ENCODE measurements around the gene ZNF77.

GRCh38 chr19:2963122-2963521 is 18.4 kb upstream of the ZNF77 start:
- TF ChIP-seq CTCF (IDR thresholded peaks at IDR 0.05) (no peak), POLR2A (IDR thresholded peaks at IDR 0.05) (no peak)
